HEK293 (cell line): ENCODE data around the gene SPTA1.

Experiments
- CTCF ChIA-PET: fragments of 350-600 bp; formaldehyde crosslinking; extraction: SDS; loops from one replicate; lab custom pipeline; 2021; ENCODE audit warnings: antibody characterized with exemption; lab: Yijun Ruan, JAX
- POLR2A ChIA-PET: fragments of 300-600 bp; formaldehyde crosslinking; extraction: SDS; loops from one replicate; lab custom pipeline; 2020; ENCODE audit warnings: antibody characterized with exemption, inconsistent platforms; lab: Yijun Ruan, JAX
- H3K27ac ChIP-seq: fragments of 200-500 bp; sonication (Bioruptor generic); 2 replicates; pipeline ENCODE4 v1.5.1; 2014; ENCODE audit warnings: low read depth, low read length, control low read depth, inconsistent platforms; ENCODE audit errors: extremely low read depth
- H3K36me3 ChIP-seq, 2 experiments: fragments of 200-500 bp in 1 of 2; sonication (Bioruptor generic) in 1 of 2; 1 replicate in 1 of 2; 2 replicates in 1 of 2; pipeline ENCODE4 v1.5.1; 2014 to 2017; ENCODE audit warnings: inconsistent platforms in 2 of 2, low read length in 2 of 2; ENCODE audit not compliant: control insufficient read depth in 2 of 2, insufficient read depth in 1 of 2
- H3K4me1 ChIP-seq: fragments of 200-500 bp; sonication (Bioruptor generic); 2 replicates; pipeline ENCODE4 v1.5.1; 2014; ENCODE audit warnings: mild to moderate bottlenecking, low read length, inconsistent platforms; ENCODE audit not compliant: control insufficient read depth, insufficient read depth
- H3K4me3 ChIP-seq: 2 replicates; pipeline ENCODE4 v1.5.1; 2011; ENCODE audit warnings: low read depth, mild to moderate bottlenecking, control low read depth, low read length, moderate library complexity
- H3K9me3 ChIP-seq: fragments of 200-500 bp; sonication (Bioruptor generic); 2 replicates; pipeline ENCODE4 v1.5.1; 2014; ENCODE audit warnings: low read depth, low read length, inconsistent platforms; ENCODE audit not compliant: control insufficient read depth, insufficient read depth
- AEBP2 ChIP-seq: fragments of 450-650 bp; formaldehyde crosslinking; IDR thresholded peaks from 2 replicates; pipeline ENCODE4 v1.5.1; 2016; ENCODE audit warnings: missing biosample characterization, missing genetic modification characterization, borderline replicate concordance
- ATF2 ChIP-seq: fragments of 450-650 bp; formaldehyde crosslinking; IDR thresholded peaks from 2 replicates; pipeline ENCODE4 v1.5.1; 2016; ENCODE audit warnings: missing biosample characterization, missing genetic modification characterization, low read depth
- TRIM28 ChIP-seq: IDR thresholded peaks from 2 replicates; pipeline ENCODE4 v1.6.1; 2011; ENCODE audit warnings: low read length, control low read depth, borderline replicate concordance
- ZBTB21 ChIP-seq: fragments of 450-650 bp; formaldehyde crosslinking; IDR thresholded peaks from 2 replicates; pipeline ENCODE4 v1.5.1; 2017; ENCODE audit warnings: missing biosample characterization, missing genetic modification characterization
- ZBTB7A ChIP-seq: fragments of 450-650 bp; formaldehyde crosslinking; IDR thresholded peaks from 2 replicates; pipeline ENCODE4 v1.5.1; 2016; ENCODE audit warnings: low read depth, missing biosample characterization, missing genetic modification characterization
- ZFHX2 ChIP-seq: fragments of 450-650 bp; formaldehyde crosslinking; conservative IDR thresholded peaks from 2 replicates; pipeline ENCODE4 v1.5.1; 2016; ENCODE audit warnings: missing biosample characterization, missing genetic modification characterization
- ZFP41 ChIP-seq: fragments of 450-650 bp; formaldehyde crosslinking; IDR thresholded peaks from 2 replicates; pipeline ENCODE4 v1.5.1; 2016; ENCODE audit warnings: missing biosample characterization, missing genetic modification characterization, borderline replicate concordance
- ZNF121 ChIP-seq: fragments of 450-650 bp; formaldehyde crosslinking; IDR thresholded peaks from 2 replicates; pipeline ENCODE4 v1.5.1; 2016; ENCODE audit warnings: missing biosample characterization, missing genetic modification characterization
- ZNF146 ChIP-seq: fragments of 450-650 bp; formaldehyde crosslinking; IDR thresholded peaks from 2 replicates; pipeline ENCODE4 v1.5.1; 2016; ENCODE audit warnings: missing biosample characterization, missing genetic modification characterization
- ZNF155 ChIP-seq: fragments of 450-650 bp; formaldehyde crosslinking; IDR thresholded peaks from 2 replicates; pipeline ENCODE4 v1.5.1; 2016; ENCODE audit warnings: missing biosample characterization, missing genetic modification characterization
- ZNF26 ChIP-seq: fragments of 450-650 bp; formaldehyde crosslinking; IDR thresholded peaks from 2 replicates; pipeline ENCODE4 v1.5.1; 2016; ENCODE audit warnings: missing biosample characterization, missing genetic modification characterization
- ZNF292 ChIP-seq: fragments of 450-650 bp; formaldehyde crosslinking; IDR thresholded peaks from 2 replicates; pipeline ENCODE4 v1.5.1; 2016; ENCODE audit warnings: low read depth, missing biosample characterization, missing genetic modification characterization, borderline replicate concordance
- ZNF302 ChIP-seq: fragments of 450-650 bp; formaldehyde crosslinking; IDR thresholded peaks from 2 replicates; pipeline ENCODE4 v1.5.1; 2016; ENCODE audit warnings: missing biosample characterization, missing genetic modification characterization, low read depth
- ZNF398 ChIP-seq: fragments of 450-650 bp; formaldehyde crosslinking; IDR thresholded peaks from 2 replicates; pipeline ENCODE4 v1.5.1; 2017; ENCODE audit warnings: missing biosample characterization, missing genetic modification characterization
- ZNF433 ChIP-seq: fragments of 450-650 bp; formaldehyde crosslinking; IDR thresholded peaks from 2 replicates; pipeline ENCODE4 v1.5.1; 2016; ENCODE audit warnings: missing biosample characterization, missing genetic modification characterization, low read depth
- ZNF473 ChIP-seq: fragments of 450-650 bp; formaldehyde crosslinking; IDR thresholded peaks from 2 replicates; pipeline ENCODE4 v1.5.1; 2017; ENCODE audit warnings: missing biosample characterization, missing genetic modification characterization
- ZNF585B ChIP-seq: fragments of 450-650 bp; formaldehyde crosslinking; IDR thresholded peaks from 2 replicates; pipeline ENCODE4 v1.5.1; 2016; ENCODE audit warnings: missing biosample characterization, missing genetic modification characterization
- ZNF600 ChIP-seq: fragments of 450-650 bp; formaldehyde crosslinking; IDR thresholded peaks from 2 replicates; pipeline ENCODE4 v1.5.1; 2016; ENCODE audit warnings: missing biosample characterization, missing genetic modification characterization
- ZNF768 ChIP-seq: fragments of 450-650 bp; formaldehyde crosslinking; IDR thresholded peaks from 2 replicates; pipeline ENCODE4 v1.5.1; 2018; ENCODE audit warnings: missing biosample characterization, mild to moderate bottlenecking, missing genetic modification characterization
- ZNF792 ChIP-seq: fragments of 450-650 bp; formaldehyde crosslinking; IDR thresholded peaks from 2 replicates; pipeline ENCODE4 v1.5.1; 2016; ENCODE audit warnings: missing biosample characterization, missing genetic modification characterization
- ZSCAN23 ChIP-seq: fragments of 450-650 bp; formaldehyde crosslinking; IDR thresholded peaks from 2 replicates; pipeline ENCODE4 v1.5.1; 2016; ENCODE audit warnings: missing biosample characterization, missing genetic modification characterization
- TF ChIP-seq, protein P1 (sequence below): fragments of 450-650 bp; IDR thresholded peaks from 2 replicates; pipeline ENCODE4 v1.5.1; 2018; ENCODE audit warnings: missing biosample characterization, mild to moderate bottlenecking, missing genetic modification characterization

SPTA1 gene

GRCh38 chr1:158735848-158736247 lies 49.3 kb upstream of the SPTA1 start:
- Histone ChIP-seq H3K4me1 (no peaks in the 10 kb centered on the region), H3K9me3 (no peaks in the 10 kb centered on the region), H3K27ac (no peak overlapping the region), H3K36me3 (no peaks in the 10 kb centered on the region), H3K4me3 (no peak overlapping the region)
- POLR2A ChIA-PET: no interaction called here
- no peak for TF ChIP-seq ZNF433 (tag by site-specific recombination)
- no peak for TF ChIP-seq ZNF768 (tag by site-specific recombination)
- no peak for TF ChIP-seq ZNF292 (tag by site-specific recombination)
- no peak for TF ChIP-seq ZNF155 (tag by site-specific recombination)
- CTCF ChIA-PET: no interaction called here

GRCh38 chr1:158732524-158732923 lies 46.0 kb upstream of the SPTA1 start:
- H3K36me3 ChIP-seq: no peaks in the 10 kb centered on the region
- ChIA-PET CTCF (no interaction called here), POLR2A (no interaction called here)
- H3K9me3 ChIP-seq: no peaks in the 10 kb centered on the region
- no peak overlapping the region for H3K4me3 ChIP-seq
- TF ChIP-seq ZBTB21 (tag by site-specific recombination) (no peak), ZNF146 (tag by site-specific recombination) (no peak), ZNF26 (no peak), ZNF600 (tag by site-specific recombination) (no peak), ATF2 (tag by site-specific recombination) (no peak), ZNF473 (no peak), ZNF398 (tag by site-specific recombination) (no peak), ZNF302 (tag by site-specific recombination) (no peak), ZNF121 (tag by site-specific recombination) (no peak)
- no peaks in the 10 kb centered on the region for H3K4me1 ChIP-seq
- H3K27ac ChIP-seq: no peak overlapping the region

DNA sequence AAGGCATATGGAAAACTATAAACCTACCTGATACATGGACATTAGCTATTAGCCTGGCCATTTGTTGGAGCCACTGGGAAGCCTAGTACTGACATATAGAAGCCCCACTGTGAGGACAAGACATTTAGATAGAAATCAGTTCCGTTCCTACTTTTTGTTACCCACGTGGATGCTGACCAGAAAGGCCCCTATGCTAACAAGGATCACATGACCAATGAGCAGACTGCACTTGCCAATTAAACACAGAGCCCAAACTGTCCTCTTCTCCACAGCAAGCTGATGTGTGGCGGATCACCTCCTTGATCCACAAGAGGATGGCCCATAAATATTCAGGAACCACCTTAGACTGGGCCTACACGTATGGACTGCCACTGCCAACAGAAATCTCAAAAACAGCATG lies 45.2 kb upstream of the SPTA1 start:
- no peak overlapping the region for H3K4me3 ChIP-seq
- TF ChIP-seq ZSCAN23 (tag by site-specific recombination): no peak
- ChIA-PET CTCF (no interaction called here), POLR2A (no interaction called here)
- no peaks in the 10 kb centered on the region for H3K9me3 ChIP-seq
- no peak overlapping the region for H3K27ac ChIP-seq
- no peaks in the 10 kb centered on the region for H3K4me1 ChIP-seq
- no peaks in the 10 kb centered on the region for H3K36me3 ChIP-seq

DNA sequence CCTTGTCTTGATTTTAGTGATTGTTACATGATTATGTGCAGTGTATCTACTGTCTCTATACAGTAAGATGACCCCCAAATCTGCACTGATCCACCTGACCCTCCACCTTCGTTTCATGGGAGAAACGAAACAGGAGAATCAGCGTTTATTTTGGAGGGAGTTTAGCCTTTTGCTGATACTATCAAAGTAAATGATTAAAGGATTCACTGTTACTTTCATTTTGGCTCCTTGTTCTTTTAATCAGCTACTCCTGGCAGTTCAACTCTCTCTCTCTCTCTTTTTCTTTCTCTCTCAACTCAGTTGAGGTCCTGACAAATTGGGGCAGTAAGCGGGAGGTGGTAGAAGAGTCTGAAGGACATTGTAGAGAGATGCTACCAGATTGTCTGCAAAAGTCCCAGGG lies 43.9 kb upstream of the SPTA1 start:
- ChIA-PET POLR2A (no interaction called here), CTCF (no interaction called here)
- H3K4me3 ChIP-seq: no peak overlapping the region
- TF ChIP-seq ZFHX2: no peak
- TF ChIP-seq ZBTB7A (tag by site-specific recombination): no peak
- TF ChIP-seq ZFP41 (tag by site-specific recombination): no peak
- no peak for TF ChIP-seq ZNF792 (tag by site-specific recombination)
- TF ChIP-seq, protein P1, sequence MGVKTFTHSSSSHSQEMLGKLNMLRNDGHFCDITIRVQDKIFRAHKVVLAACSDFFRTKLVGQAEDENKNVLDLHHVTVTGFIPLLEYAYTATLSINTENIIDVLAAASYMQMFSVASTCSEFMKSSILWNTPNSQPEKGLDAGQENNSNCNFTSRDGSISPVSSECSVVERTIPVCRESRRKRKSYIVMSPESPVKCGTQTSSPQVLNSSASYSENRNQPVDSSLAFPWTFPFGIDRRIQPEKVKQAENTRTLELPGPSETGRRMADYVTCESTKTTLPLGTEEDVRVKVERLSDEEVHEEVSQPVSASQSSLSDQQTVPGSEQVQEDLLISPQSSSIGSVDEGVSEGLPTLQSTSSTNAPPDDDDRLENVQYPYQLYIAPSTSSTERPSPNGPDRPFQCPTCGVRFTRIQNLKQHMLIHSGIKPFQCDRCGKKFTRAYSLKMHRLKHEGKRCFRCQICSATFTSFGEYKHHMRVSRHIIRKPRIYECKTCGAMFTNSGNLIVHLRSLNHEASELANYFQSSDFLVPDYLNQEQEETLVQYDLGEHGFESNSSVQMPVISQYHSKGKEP (tag by site-specific recombination): no peak
- TF ChIP-seq ZNF585B (tag by site-specific recombination): no peak
- TF ChIP-seq TRIM28: no peak
- no peak for TF ChIP-seq AEBP2 (tag by site-specific recombination)

More for the DNA sequence above, 43.9 kb upstream of the SPTA1 start:
- H3K4me1 ChIP-seq: no peaks in the 10 kb centered on the region
- H3K36me3 ChIP-seq: no peaks in the 10 kb centered on the region
- H3K27ac ChIP-seq: no peak overlapping the region
- no peaks in the 10 kb centered on the region for H3K9me3 ChIP-seq
